Measurements from ENCODE around the gene ROBO2.

DNA sequence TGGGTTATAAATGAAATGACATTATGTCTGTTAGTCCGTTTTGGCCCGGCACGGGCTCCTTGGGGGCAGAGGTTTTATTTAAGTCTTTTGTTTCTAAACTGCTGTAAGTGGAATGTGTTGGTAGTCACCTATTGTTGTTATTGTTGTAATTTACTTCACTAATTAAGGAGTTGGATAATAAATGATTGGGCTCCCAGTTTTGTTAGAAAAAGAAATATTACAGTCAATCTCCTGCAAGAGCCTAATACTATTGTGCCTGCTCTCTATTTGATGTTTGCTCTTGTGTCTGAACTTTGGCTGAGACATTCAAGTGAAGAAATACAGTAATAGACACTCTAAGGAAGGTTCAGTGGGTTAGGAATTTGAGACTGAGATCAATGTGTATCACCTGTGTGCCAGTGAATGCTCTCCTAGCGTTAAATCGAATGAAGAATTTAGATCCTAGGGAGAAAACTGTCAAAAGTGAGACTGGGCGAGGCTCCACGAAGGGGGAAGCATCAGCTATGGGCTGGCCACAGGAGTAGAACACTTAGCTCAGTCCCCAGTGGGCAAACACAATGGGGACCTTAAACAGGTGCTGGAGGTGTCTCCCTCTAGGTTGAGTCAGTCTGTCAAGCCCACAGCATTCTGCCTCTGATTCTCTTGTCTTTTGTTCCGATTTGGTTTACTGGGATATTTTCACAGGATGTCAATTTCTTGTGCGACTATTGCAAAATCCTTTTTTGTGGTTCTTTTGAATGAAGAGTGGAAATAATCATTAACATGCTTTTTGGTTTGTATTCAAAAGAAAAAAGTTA is 1.2 kb downstream of the ROBO2 start:
- no peak for TF ChIP-seq EZH2 (IDR thresholded peaks at IDR 0.05; ENCODE audit: borderline replicate concordance, low read length)
- TF ChIP-seq, protein P1, sequence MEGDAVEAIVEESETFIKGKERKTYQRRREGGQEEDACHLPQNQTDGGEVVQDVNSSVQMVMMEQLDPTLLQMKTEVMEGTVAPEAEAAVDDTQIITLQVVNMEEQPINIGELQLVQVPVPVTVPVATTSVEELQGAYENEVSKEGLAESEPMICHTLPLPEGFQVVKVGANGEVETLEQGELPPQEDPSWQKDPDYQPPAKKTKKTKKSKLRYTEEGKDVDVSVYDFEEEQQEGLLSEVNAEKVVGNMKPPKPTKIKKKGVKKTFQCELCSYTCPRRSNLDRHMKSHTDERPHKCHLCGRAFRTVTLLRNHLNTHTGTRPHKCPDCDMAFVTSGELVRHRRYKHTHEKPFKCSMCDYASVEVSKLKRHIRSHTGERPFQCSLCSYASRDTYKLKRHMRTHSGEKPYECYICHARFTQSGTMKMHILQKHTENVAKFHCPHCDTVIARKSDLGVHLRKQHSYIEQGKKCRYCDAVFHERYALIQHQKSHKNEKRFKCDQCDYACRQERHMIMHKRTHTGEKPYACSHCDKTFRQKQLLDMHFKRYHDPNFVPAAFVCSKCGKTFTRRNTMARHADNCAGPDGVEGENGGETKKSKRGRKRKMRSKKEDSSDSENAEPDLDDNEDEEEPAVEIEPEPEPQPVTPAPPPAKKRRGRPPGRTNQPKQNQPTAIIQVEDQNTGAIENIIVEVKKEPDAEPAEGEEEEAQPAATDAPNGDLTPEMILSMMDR (IDR thresholded peaks at IDR 0.05; ENCODE audit: low read length): no peak
